ENCODE data around the gene TMEM87A. TPM values are rescaled to one million over a fixed set of nuclear protein-coding genes. Genes with fewer than 3 reads are reported as not detected.
A peak's percentile ranks its signal among the peaks of the same experiment; 100 is the strongest.
"Not testable (repeated sequence)": the region's sequence is repeated elsewhere in the genome, so short reads cannot be mapped to it uniquely, and the experiment has no call there.

The TMEM87A gene, protein sequence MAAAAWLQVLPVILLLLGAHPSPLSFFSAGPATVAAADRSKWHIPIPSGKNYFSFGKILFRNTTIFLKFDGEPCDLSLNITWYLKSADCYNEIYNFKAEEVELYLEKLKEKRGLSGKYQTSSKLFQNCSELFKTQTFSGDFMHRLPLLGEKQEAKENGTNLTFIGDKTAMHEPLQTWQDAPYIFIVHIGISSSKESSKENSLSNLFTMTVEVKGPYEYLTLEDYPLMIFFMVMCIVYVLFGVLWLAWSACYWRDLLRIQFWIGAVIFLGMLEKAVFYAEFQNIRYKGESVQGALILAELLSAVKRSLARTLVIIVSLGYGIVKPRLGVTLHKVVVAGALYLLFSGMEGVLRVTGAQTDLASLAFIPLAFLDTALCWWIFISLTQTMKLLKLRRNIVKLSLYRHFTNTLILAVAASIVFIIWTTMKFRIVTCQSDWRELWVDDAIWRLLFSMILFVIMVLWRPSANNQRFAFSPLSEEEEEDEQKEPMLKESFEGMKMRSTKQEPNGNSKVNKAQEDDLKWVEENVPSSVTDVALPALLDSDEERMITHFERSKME
- total RNA-seq: 29.6 TPM

DNA sequence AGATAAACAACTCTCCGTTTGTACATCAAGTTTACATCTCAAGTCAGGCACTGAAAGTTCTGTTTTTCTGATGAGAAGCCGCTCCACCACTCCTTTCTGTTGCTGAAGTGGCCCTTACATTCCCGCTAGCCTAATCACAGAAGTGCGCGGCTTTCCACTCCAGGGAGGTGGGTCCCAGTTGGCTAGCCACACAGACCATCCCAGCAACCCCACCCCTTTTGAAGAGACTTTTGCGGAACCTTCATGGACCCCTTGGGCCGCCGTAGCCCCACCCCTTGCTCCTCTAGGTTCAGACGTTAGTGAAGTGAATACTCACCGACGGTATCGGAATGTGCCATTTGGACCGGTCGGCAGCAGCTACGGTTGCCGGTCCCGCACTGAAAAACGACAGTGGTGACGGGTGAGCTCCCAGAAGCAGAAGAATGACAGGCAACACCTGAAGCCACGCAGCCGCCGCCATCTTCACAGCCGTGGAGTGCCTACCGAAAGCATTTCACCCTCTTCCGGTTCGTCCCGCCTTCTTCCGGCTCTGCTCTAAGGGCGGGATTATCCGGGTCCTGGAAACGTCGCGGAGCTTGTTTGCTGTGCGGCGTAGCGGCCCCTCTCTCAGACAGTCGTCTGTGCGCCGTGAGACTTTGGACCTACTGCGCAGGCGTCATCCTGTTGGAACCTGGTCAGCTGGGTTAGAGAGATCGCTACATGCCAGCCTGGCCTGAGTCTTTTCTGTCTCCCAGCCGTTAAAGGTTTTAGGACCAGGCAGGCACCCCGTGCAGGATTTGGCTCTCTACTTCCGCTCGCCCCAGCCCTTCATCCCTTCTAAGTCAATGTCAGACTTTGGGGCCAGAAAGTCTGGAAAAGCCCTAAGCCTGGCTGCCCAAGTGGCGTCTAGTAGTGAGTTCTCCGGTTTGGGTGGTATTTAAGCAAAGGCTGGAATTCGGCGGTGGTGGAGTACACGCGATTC lies at the start of gene TMEM87A, which contains the start of gene GANC:
TSS of gene TMEM87A (minus strand) at position 495 of the 961 bp plus-strand sequence. CDS start at position 460, 35 bp downstream.
TSS of gene GANC (plus strand) at position 263 of the 961 bp plus-strand sequence. CDS start 1,281 bp downstream, outside the sequence.
- peak; percentile 87 to 99 (median 99) for DNase-seq (ENCODE audit: low read depth in 2 of 3, low spot score in 2 of 3)

DNA sequence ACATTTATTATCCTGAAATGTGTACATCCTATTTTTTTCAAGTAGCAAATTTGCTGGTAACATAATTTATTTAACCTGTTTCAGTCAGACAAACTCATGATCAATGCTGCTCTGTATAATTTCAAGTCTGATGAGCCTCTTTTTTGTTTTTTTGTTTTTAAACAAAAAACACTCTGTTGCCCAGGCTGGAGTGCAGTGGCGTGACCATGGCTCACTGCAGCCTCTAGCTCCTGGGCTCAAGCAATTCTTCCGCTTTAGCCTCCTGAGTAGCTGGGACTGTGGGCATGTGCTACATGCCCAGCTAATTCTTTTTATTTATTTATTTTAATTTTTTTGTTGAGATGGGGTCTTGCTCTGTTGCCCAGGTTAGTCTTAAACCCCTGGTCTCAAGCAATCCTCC lies 46.0 kb upstream of the TMEM87A start:
- no peak for DNase-seq (ENCODE audit: low read depth in 2 of 3, low spot score in 2 of 3)

DNA sequence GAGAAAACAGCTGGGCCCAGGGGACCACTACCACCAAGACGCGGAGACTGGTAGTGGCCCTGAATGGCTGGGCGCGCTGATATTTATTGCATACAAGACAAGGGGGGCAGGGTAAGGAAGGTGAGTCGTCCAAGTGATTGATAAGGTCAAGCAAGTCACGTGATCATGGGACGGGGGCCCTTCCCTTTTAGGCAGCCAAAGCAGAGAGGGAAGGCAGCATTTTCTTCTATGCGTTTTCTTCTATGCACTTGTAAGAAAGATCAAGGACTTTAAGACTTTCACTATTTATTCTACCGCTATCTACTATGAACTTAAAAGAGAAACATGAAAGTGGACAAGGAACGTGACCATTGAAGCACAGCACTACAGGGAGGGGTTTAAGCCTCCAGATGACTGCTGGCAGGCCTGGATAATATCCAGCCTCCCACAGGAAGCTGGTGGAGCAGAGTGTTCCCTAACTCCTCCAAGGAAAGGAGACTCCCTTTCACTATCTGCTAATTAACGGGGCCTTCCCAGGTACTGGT lies 43.1 kb upstream of the TMEM87A start:
- not testable (repeated sequence) for DNase-seq (ENCODE audit: low read depth in 2 of 3, low spot score in 2 of 3)

DNA sequence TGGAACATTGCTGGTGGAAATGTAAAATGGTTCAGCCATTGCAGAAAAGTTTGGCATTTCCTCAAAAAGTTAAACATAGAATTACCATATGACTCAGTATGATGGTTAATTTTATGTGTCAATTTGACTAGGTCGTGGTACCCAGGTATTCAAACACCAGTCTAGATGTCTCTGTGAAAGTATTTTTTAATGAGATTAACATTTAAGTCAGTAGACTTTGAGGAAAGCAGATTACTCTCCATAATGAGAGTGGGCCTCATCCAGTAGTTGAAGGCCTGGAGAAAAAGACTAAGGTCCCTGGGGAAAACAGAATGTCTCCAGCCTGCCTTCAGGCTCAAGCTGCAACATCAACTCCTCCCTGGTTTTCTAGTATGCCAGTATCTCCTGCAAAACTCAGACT lies 42.3 kb upstream of the TMEM87A start:
- no peak for DNase-seq (ENCODE audit: low read depth in 2 of 3, low spot score in 2 of 3)

DNA sequence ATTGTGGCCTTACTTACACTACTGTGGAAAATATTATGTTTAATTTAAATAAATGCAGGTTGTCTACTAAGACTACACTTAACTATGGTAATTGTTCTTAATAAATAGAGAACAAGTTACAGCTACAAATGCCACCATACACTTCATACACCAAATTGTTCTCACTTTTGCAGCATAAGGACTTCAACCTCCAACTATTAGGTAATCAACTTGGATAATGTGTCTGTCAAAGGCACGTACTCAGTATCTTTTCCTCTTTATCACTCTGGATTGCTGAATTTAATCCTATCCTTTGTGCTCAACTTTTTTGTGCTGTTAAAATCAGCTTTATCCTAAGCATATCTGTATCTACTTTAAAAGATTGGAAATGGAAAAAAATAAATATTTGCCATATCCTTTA lies 41.6 kb upstream of the TMEM87A start:
- no peak for DNase-seq (ENCODE audit: low read depth in 2 of 3, low spot score in 2 of 3)

DNA sequence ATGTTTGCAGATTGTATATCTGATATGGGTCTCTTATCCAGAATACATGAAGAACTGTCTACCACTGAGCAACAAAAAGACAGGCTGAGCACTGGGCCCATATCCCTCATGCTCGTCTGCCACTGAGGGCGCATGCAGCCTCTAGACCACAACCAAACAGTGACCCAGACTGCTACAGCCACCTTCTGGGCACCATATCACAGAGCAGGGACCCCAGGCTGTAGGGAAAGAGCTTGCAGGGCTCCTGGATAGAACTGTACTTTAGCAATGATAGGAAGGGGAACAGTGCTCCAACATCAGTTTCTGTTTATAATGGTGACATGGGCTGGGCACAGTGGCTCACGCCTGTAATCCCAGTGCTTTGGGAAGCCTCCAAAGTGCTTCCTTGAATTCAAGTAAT lies 40.2 kb upstream of the TMEM87A start:
- DNase-seq (ENCODE audit: low read depth in 2 of 3, low spot score in 2 of 3): no peak

DNA sequence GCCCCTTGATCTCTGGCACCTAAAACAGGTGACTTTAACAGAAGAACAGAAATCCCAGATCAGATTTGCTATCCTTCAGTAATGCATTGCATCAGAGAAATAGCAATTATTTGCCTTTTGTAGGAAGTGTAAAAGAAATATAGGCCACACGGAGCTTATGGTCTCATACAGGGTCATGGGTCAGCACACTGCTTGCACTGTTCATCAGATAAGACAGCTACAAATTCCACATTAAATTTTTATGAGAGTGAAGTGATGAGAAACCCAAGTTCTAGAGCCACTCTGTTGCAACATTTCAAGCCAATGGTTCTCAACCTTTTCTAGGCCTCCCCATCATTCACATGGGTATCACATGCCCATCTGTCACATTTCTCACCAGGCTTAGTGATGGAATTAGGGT lies 33.4 kb upstream of the TMEM87A start:
- no peak for DNase-seq (ENCODE audit: low read depth in 2 of 3, low spot score in 2 of 3)

DNA sequence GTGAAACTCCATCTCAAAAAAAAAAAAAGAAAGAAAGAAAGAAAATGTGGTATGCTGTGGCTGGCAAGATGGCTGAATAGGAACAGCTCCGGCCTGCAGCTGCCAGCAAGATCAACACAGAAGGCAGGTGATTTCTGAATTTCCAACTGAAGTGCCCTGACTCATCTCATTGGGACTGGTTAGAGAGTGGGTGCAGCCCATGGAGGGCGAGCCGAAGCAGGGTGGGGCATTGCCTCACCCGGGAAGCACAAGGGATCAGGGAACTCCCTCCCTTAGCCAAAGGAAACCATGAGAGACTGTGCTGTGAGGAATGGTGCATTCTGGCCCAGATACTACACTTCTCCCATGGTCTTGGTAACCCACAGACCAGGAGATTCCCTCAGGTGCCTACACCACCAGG lies 27.8 kb upstream of the TMEM87A start:
- not testable (repeated sequence) for DNase-seq (ENCODE audit: low read depth in 2 of 3, low spot score in 2 of 3)

DNA sequence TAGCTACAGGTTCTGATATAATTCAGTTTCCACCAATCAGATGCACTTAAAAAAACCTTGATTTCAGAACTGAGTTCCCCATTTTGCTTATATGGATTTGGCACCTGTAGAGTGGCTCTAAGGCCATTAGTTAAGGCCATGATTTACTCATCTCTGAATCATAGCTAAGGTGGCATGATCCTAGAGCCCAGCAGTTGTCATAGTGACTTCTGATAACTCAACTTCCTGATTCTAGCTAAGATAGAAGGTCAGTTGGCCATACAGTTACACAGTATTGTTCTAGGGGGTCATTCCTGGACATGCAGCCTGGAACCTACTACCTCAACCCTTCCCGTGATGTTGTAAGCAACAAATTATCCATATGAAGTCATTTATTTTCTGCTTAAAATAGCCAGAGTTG lies 15.9 kb upstream of the TMEM87A start:
- DNase-seq (ENCODE audit: low read depth in 2 of 3, low spot score in 2 of 3): no peak

DNA sequence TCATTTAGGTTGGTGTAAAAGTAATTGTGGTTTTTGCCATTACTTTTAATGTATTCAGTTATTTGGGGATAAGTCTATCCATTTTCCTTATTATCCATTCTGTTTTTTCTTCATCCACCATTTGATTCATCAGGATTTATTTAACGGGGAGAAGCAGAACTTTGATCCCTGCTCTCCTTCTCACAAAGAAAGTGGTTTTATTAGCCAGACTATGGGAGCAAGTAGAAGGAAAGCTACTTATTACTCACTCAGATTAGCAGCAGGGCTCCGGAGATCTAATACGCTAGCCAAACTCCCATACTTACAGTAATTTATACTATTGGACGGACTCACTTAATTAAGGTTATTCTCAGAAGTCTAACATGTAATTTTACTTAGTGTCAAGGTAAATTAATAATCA lies 14.7 kb upstream of the TMEM87A start:
- DNase-seq (ENCODE audit: low read depth in 2 of 3, low spot score in 2 of 3): no peak

DNA sequence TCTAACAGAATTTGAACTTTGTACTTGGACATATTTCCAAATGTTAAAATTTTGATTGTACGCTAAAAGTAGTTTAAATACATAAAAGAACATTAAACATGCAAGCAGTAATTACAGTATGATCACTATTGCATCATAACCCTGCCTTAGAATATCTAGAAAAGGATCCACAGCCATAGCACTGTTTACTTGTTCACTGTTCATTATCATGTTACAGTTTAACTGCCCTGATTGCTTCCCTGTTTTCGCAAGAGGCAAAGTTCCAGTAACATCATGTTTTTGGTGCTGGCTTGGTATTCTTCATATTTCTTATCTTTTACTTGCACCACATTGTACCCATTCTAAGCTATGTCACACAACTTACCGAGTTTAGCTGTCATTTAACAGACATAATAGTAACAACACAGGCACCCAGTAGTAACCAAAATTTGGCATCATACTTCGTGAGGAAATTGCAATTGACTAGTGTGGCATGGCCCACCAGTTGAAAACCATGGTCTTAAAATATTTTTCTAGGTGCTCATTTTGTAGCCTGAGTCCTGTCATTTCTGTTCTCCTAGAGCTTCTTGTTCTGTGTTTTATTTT lies 13.3 kb upstream of the TMEM87A start:
- no peak for DNase-seq (ENCODE audit: low read depth in 2 of 3, low spot score in 2 of 3)

DNA sequence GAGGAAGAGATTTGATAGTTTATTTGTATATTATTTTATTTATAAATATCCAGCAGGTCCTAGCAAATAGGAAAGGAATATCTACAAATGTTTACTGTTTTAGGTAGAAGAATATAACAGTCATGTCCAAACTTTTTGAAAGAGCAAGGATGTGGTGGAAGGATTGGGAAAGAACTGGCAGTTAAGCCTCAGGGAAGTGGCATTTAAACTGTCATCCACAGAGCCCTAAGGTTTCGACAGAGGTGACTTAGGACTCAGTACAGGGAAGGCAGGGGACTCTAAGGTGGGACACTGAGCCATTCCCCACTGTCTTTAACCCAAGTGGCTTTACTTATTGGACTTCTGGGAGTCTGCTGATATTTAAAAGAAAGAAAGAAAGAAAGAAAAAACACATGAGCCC lies 11.8 kb upstream of the TMEM87A start:
- DNase-seq (ENCODE audit: low read depth in 2 of 3, low spot score in 2 of 3): no peak

DNA sequence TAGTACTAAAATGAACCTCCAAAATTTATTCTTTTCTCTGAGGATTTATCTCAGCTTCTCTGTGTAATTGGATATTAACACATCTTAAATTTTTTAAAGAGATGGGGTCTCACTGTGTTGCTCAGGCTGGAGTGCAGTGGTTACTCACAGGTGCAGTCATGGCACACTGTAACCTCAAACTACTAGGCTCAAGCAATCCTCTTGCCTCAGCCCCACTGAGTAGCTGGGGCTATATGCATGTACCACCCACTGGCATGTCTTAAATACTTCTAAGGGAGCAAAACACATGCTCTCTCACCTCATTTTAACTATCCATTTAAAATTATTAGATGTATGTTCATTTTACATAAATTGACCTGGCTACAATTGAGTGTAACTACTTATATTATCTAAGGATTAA lies 11.3 kb upstream of the TMEM87A start:
- no peak for DNase-seq (ENCODE audit: low read depth in 2 of 3, low spot score in 2 of 3)

DNA sequence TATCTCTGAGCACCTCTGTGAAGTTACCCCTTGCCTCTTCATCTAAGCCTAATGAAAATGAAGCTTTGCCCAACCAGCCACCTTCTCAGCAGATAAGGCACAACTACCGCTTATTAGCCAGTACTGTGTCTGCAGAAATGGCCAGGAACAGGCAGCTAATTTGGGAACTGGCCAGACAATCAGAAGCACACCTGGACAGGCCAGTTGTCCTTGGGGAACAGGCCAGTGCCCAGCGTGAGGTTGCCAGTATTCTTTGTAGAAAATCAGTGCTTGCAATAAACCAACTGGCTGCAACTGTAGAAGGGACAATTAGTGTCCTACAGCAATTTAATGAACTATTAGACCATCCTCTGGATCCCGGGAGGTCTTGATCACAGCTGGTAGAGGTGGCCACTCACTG lies 10.4 kb upstream of the TMEM87A start:
- DNase-seq (ENCODE audit: low read depth in 2 of 3, low spot score in 2 of 3): no peak

DNA sequence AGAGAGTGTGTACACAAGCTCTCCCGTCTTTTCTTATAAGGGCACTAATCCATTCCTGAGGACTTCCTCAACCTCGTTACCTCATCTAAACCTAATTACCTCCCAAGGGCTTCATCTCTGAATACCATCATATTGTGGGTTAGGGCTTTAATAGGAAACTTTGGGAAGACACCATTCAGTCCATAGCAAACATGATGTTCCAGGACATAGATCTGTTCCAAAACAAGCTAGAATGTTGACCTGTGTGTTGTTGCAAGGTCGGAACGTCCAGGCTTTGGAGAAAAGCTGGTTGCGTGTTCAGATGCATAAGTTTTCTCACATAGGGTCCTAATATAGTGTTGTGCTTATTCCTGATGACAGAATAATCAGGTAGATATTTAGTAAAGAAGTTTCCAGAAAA lies 9.7 kb upstream of the TMEM87A start:
- no peak for DNase-seq (ENCODE audit: low read depth in 2 of 3, low spot score in 2 of 3)

DNA sequence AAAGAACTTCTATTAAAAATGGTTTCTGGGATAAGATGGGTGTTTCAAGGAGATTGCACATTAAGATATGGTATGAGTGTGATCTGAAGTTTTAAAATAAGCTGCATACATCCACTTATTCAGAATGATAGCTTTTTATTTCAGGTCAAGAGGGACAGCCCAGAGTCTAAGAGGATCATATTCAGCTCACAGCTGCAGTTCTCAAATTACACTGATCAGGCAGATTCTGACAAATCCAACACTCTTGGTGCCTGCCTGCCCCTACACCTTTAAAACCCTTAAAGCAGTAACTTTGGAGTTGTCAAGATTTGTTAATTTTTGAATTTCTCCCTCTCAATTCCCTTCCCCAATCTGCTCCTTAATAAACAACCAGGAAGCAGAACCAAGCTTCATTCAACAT lies 9.1 kb upstream of the TMEM87A start:
- no peak for DNase-seq (ENCODE audit: low read depth in 2 of 3, low spot score in 2 of 3)

DNA sequence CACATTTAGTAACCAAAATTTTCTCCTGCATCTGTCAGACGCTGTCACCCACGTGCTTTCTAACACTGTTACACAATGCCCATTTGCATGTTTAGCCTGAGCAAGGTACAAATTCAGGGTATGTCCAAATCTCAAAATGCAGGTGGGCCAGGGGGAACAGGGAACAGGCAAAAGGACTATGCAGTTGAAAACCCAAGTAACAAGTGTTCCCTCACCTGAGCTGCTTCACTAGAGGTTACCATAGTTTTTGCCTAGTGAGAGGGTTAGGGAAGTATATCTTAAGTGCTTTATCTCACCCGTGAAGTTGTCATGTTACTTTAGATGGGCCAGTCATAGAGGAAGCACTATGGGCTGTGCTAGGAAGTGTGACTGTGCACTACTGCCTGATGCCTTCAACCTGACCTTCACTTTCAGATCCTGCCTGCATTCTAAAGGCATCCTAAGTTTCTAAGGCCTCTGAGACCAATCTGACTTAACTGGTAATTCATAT lies 6.0 kb upstream of the TMEM87A start:
- peak in 2 of 3 donors; percentile 33 to 54 for DNase-seq (ENCODE audit: low read depth in 2 of 3, low spot score in 2 of 3)

DNA sequence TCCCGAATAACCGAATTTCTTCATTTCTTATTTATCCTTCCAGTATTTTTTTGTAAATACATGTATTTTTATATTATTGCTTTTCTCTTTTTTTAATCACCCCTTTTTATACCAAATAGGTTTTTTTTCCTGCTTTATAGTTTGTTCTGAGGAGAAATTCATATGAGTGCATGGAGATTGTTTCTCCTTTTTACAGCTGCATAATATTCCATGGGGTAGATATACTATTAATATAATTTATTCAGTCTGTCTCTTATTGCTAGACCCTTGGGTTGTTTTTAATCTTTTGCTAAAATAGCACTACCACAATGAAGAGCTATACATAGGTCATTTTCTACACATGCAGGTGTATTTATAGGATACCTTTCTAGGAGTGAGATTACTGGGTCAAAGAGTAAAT lies 3.5 kb upstream of the TMEM87A start:
- DNase-seq (ENCODE audit: low read depth in 2 of 3, low spot score in 2 of 3): no peak

DNA sequence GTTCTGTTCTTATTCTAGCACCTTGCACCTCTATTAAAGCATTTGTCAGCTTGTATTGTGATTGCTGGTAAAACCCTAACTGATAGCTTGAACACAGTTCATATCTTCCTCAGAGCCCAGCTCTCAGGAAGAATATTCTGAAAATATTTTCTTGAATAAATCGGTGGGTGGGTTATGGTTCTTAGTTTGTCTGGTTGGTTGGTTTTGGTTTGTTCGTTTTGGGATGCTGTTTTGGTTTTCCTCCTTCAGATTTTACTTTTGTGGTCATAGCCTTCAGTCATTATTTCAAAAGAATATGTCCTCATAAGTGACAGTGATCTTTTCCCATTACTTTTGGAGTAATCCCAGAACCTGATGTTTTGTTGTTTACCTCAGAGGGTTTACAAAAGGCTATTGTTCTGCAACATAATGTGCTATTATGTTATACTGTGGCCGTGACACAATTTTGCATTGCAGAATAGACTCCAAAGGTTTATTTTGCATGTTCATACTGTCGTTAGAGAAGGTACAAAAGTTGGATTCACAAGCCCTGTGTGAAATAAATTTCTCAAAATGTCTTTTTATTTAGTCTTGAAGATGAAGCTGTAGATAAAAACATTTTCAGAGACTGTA lies 2.7 kb upstream of the TMEM87A start:
- no peak for DNase-seq (ENCODE audit: low read depth in 2 of 3, low spot score in 2 of 3)

DNA sequence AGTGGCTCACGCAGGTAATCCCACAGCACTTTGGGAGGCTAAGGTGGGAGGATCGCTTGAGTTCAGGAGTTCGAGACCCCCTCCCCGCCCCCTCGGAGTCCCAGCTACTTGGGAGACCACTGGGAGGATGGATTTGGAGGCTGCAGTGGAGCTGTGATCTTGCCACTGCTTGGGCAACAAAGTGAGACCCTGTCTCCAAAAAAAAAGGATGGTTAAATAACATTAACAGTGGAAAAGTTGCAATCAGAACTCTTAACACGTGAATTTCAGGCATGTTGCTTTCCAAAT lies 1.4 kb upstream of the TMEM87A start:
- no peak for DNase-seq (ENCODE audit: low read depth in 2 of 3, low spot score in 2 of 3)
